Activated T-cell treated with anti-CD3 and anti-CD28 coated beads, Interleukin-2, amount 50 U/mL, for 4 hours (primary cell): ENCODE results near the gene DICER1. TPM values are rescaled to one million over a fixed set of nuclear protein-coding genes. Genes with fewer than 3 reads are reported as not detected.
A peak's percentile ranks its signal among the peaks of the same experiment; 100 is the strongest.
"Not testable (repeated sequence)": the region's sequence is repeated elsewhere in the genome, so short reads cannot be mapped to it uniquely, and the experiment has no call there.

ENCODE experiments used
- ATAC-seq, 2 donors: fragments of 200-7000 bp; cut with Tn5 transposase; one replicate each; pipeline ENCODE4 v1.10.0; 2021
- DNase-seq: peaks from one replicate; pipeline ENCODE4 v3.0.0-alpha.2; 2020
- H3K27me3 Mint-ChIP-seq: one replicate; pipeline ENCODE4 v1.8.0; 2021; ENCODE audit warnings: low read depth, mixed read lengths
- H3K36me3 Mint-ChIP-seq: one replicate; pipeline ENCODE4 v1.8.0; 2022; ENCODE audit warnings: mixed read lengths; ENCODE audit not compliant: insufficient read depth
- H3K4me1 Mint-ChIP-seq: one replicate; pipeline ENCODE4 v1.8.0; 2021; ENCODE audit warnings: low read depth, mixed read lengths
- H3K4me3 Mint-ChIP-seq: one replicate; pipeline ENCODE4 v1.8.0; 2021; ENCODE audit warnings: mild to moderate bottlenecking, moderate library complexity, mixed read lengths
- H3K9me3 Mint-ChIP-seq: one replicate; pipeline ENCODE4 v1.8.0; 2021; ENCODE audit warnings: mixed read lengths
- total RNA-seq, 3 donors: library from RNA; stranded (reverse); gene quantifications; one replicate each; pipeline ENCODE4 v1.2.1, GENCODE V29; 2021

The DICER1 gene
- 10 to 100 TPM; 43.7 to 49.7 (median 46.2) TPM for total RNA-seq

GRCh38 chr14:95157327-95158189 lies at the start of gene DICER1:
DICER1 (minus strand) TSS chr14:95157529; CDS start chr14:95133458, 24,071 bp downstream.
- H3K36me3 Mint-ChIP-seq: peaks cover 2% of the 10 kb centered on the region
- peak within 1 kb of the TSS; percentile 96 for H3K4me3 Mint-ChIP-seq
- H3K27me3 Mint-ChIP-seq: no peaks in the 10 kb centered on the region
- H3K4me1 Mint-ChIP-seq: peaks cover 42% of the 10 kb centered on the region
- DNase-seq (peak; percentile 96), ATAC-seq (peak; percentile 85)
- no peaks in the 10 kb centered on the region for H3K9me3 Mint-ChIP-seq

GRCh38 chr14:95206534-95206933 lies 49.2 kb upstream of the DICER1 start:
- Mint-ChIP-seq H3K27me3 (peaks cover 5% of the 10 kb centered on the region), H3K4me1 (no peaks in the 10 kb centered on the region), H3K36me3 (no peaks in the 10 kb centered on the region), H3K9me3 (peaks cover 11% of the 10 kb centered on the region), H3K4me3 (no peak overlapping the region)
- no peak for DNase-seq
- no peak for ATAC-seq

- no peaks in the 10 kb centered on the region for H3K36me3 Mint-ChIP-seq
- no peak overlapping the region for H3K4me3 Mint-ChIP-seq
- ATAC-seq: no peak
- H3K27me3 Mint-ChIP-seq: peaks cover 5% of the 10 kb centered on the region
- no peaks in the 10 kb centered on the region for H3K4me1 Mint-ChIP-seq
- DNase-seq: no peak
- peaks cover 11% of the 10 kb centered on the region for H3K9me3 Mint-ChIP-seq
Observed at GRCh38 chr14:95204705-95205104, 47.4 kb upstream of the DICER1 start.

- not testable (repeated sequence) for H3K4me3 Mint-ChIP-seq, DNase-seq, H3K27me3 Mint-ChIP-seq, H3K36me3 Mint-ChIP-seq, H3K4me1 Mint-ChIP-seq, ATAC-seq
- H3K9me3 Mint-ChIP-seq: peaks cover 11% of the 10 kb centered on the region
Observed at GRCh38 chr14:95201745-95202144, 44.4 kb upstream of the DICER1 start.

GRCh38 chr14:95200404-95200803 lies 43.1 kb upstream of the DICER1 start:
- Mint-ChIP-seq H3K9me3 (peaks cover 7% of the 10 kb centered on the region), H3K4me1 (no peaks in the 10 kb centered on the region), H3K36me3 (no peaks in the 10 kb centered on the region), H3K27me3 (peaks cover 5% of the 10 kb centered on the region), H3K4me3 (no peak overlapping the region)
- no peak for ATAC-seq
- DNase-seq: no peak

GRCh38 chr14:95199298-95199983 lies 42.1 kb upstream of the DICER1 start:
- ATAC-seq: no peak
- H3K4me3 Mint-ChIP-seq: no peak overlapping the region
- no peaks in the 10 kb centered on the region for H3K9me3 Mint-ChIP-seq
- no peaks in the 10 kb centered on the region for H3K4me1 Mint-ChIP-seq
- H3K36me3 Mint-ChIP-seq: no peaks in the 10 kb centered on the region
- no peak for DNase-seq
- peaks cover 5% of the 10 kb centered on the region for H3K27me3 Mint-ChIP-seq

- Mint-ChIP-seq H3K4me1 (no peaks in the 10 kb centered on the region), H3K9me3 (no peaks in the 10 kb centered on the region), H3K27me3 (peaks cover 2% of the 10 kb centered on the region), H3K4me3 (no peak overlapping the region), H3K36me3 (no peaks in the 10 kb centered on the region)
- no peak for ATAC-seq
- no peak for DNase-seq
Observed at GRCh38 chr14:95198320-95198719, 41.0 kb upstream of the DICER1 start.

GRCh38 chr14:95197551-95197950 lies 40.2 kb upstream of the DICER1 start:
- Mint-ChIP-seq H3K4me1 (no peaks in the 10 kb centered on the region), H3K4me3 (no peak overlapping the region), H3K27me3 (peaks cover 2% of the 10 kb centered on the region), H3K36me3 (no peaks in the 10 kb centered on the region), H3K9me3 (no peaks in the 10 kb centered on the region)
- no peak for DNase-seq
- ATAC-seq: no peak

- no peaks in the 10 kb centered on the region for H3K4me1 Mint-ChIP-seq
- ATAC-seq: no peak
- no peaks in the 10 kb centered on the region for H3K36me3 Mint-ChIP-seq
- peaks cover 2% of the 10 kb centered on the region for H3K27me3 Mint-ChIP-seq
- DNase-seq: no peak
- no peak overlapping the region for H3K4me3 Mint-ChIP-seq
- no peaks in the 10 kb centered on the region for H3K9me3 Mint-ChIP-seq
Observed at GRCh38 chr14:95196826-95197545, 39.7 kb upstream of the DICER1 start.

- no peak overlapping the region for H3K4me3 Mint-ChIP-seq
- no peaks in the 10 kb centered on the region for H3K9me3 Mint-ChIP-seq
- H3K4me1 Mint-ChIP-seq: no peaks in the 10 kb centered on the region
- no peaks in the 10 kb centered on the region for H3K27me3 Mint-ChIP-seq
- DNase-seq (no peak), ATAC-seq (peak; percentile 38 to 67)
- H3K36me3 Mint-ChIP-seq: no peaks in the 10 kb centered on the region
Observed at GRCh38 chr14:95196268-95196667, 38.9 kb upstream of the DICER1 start.

GRCh38 chr14:95195031-95195430 lies 37.7 kb upstream of the DICER1 start:
- ATAC-seq: no peak
- no peaks in the 10 kb centered on the region for H3K27me3 Mint-ChIP-seq
- H3K9me3 Mint-ChIP-seq: no peaks in the 10 kb centered on the region
- no peak for DNase-seq
- H3K4me3 Mint-ChIP-seq: no peak overlapping the region
- no peaks in the 10 kb centered on the region for H3K36me3 Mint-ChIP-seq
- H3K4me1 Mint-ChIP-seq: no peaks in the 10 kb centered on the region

- no peak overlapping the region for H3K4me3 Mint-ChIP-seq
Observed at GRCh38 chr14:95193081-95193480, 35.8 kb upstream of the DICER1 start.

GRCh38 chr14:95192311-95192710 lies 35.0 kb upstream of the DICER1 start:
- DNase-seq (no peak), ATAC-seq (no peak)
- Mint-ChIP-seq H3K4me1 (no peaks in the 10 kb centered on the region), H3K4me3 (no peak overlapping the region), H3K36me3 (no peaks in the 10 kb centered on the region), H3K9me3 (peaks cover 5% of the 10 kb centered on the region), H3K27me3 (peaks cover 7% of the 10 kb centered on the region)

More at GRCh38 chr14:95193081-95193480, 35.8 kb upstream of the DICER1 start:
- no peaks in the 10 kb centered on the region for H3K36me3 Mint-ChIP-seq
- H3K4me1 Mint-ChIP-seq: no peaks in the 10 kb centered on the region
- peaks cover 2% of the 10 kb centered on the region for H3K27me3 Mint-ChIP-seq
- peaks cover 3% of the 10 kb centered on the region for H3K9me3 Mint-ChIP-seq
- ATAC-seq (no peak), DNase-seq (no peak)

- Mint-ChIP-seq H3K36me3 (no peaks in the 10 kb centered on the region), H3K9me3 (peaks cover 5% of the 10 kb centered on the region), H3K4me1 (no peaks in the 10 kb centered on the region), H3K4me3 (no peak overlapping the region), H3K27me3 (peaks cover 13% of the 10 kb centered on the region)
- DNase-seq (no peak), ATAC-seq (no peak)
Observed at GRCh38 chr14:95191445-95192199, 34.3 kb upstream of the DICER1 start.
